Type B pancreatic cell (in vitro differentiated cells): Measurements from ENCODE around the gene HMGN3. TPM values are rescaled to one million over a fixed set of nuclear protein-coding genes. Genes with fewer than 3 reads are reported as not detected.

Experiments
- DNase-seq: peaks from one replicate; pipeline ENCODE4 v3.0.0; 2021; ENCODE audit warnings: mixed read lengths; ENCODE audit not compliant: unreplicated experiment; ENCODE audit errors: extremely low spot score
- H3K27ac Mint-ChIP-seq: 2 replicates; pipeline ENCODE4 v1.8.0; 2021; ENCODE audit warnings: mild to moderate bottlenecking, mixed read lengths
- H3K27me3 Mint-ChIP-seq: 2 replicates; pipeline ENCODE4 v1.8.0; 2021; ENCODE audit warnings: mixed read lengths
- H3K36me3 Mint-ChIP-seq: 2 replicates; pipeline ENCODE4 v1.8.0; 2021; ENCODE audit warnings: mixed read lengths
- H3K4me1 Mint-ChIP-seq: one replicate; pipeline ENCODE4 v1.8.0; 2021; ENCODE audit warnings: mixed read lengths; ENCODE audit not compliant: unreplicated experiment
- H3K4me3 Mint-ChIP-seq: 2 replicates; pipeline ENCODE4 v1.8.0; 2021; ENCODE audit warnings: mild to moderate bottlenecking, mixed read lengths
- H3K9me3 Mint-ChIP-seq: 2 replicates; pipeline ENCODE4 v1.8.0; 2021; ENCODE audit warnings: mixed read lengths
- CTCF ChIP-seq: fragments of 200-600 bp; sonication (generic); conservative IDR thresholded peaks from 2 replicates; pipeline ENCODE4 v1.5.0; 2021; ENCODE audit warnings: antibody characterized with exemption, mild to moderate bottlenecking
- total RNA-seq: library from RNA; stranded (reverse); gene quantifications from 2 replicates; pipeline ENCODE4 v1.2.1, GENCODE V29; 2021; ENCODE audit warnings: low replicate concordance

Gene HMGN3
- total RNA-seq, 1 donor from 2014 or later: 163 TPM

DNA sequence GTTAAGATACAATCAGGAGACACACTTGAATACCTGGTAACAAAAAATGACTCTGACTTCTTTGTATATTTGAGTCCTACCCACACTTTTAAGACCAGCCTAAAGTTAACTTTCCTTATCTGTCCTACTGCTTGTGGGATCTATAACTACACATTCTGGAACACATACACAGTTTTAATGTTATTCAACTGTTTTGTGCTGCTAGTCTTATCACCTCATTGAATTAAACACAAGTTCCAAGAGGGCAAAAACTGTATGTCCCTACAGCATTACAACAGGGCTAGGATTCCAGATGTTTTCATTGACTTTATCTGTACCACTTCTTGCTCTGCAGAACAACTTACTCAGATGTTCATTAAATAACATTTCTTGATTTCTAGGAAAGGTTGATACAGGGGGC, 2.8 kb downstream of the HMGN3 start:
- Mint-ChIP-seq H3K9me3 (peaks cover 5% of the 10 kb centered on the region), H3K27me3 (no peaks in the 10 kb centered on the region), H3K4me1 (peaks cover 9% of the 10 kb centered on the region), H3K36me3 (peaks cover 34% of the 10 kb centered on the region), H3K27ac (peak overlapping the region; percentile 76), H3K4me3 (peak overlapping the region; percentile 97)
- no peak for DNase-seq
- no peak for TF ChIP-seq CTCF

GRCh38 chr6:79231101-79231500, 3.4 kb downstream of the HMGN3 start:
- no peak for TF ChIP-seq CTCF
- Mint-ChIP-seq H3K4me3 (peak overlapping the region; percentile 35), H3K9me3 (peaks cover 5% of the 10 kb centered on the region), H3K4me1 (peaks cover 10% of the 10 kb centered on the region), H3K36me3 (peaks cover 34% of the 10 kb centered on the region), H3K27me3 (no peaks in the 10 kb centered on the region), H3K27ac (peak overlapping the region; percentile 16)
- no peak for DNase-seq

GRCh38 chr6:79230149-79230548, 4.3 kb downstream of the HMGN3 start:
- Mint-ChIP-seq H3K27me3 (no peaks in the 10 kb centered on the region), H3K9me3 (no peaks in the 10 kb centered on the region), H3K27ac (no peak overlapping the region), H3K4me1 (peaks cover 10% of the 10 kb centered on the region), H3K4me3 (peak overlapping the region; percentile 17), H3K36me3 (peaks cover 30% of the 10 kb centered on the region)
- TF ChIP-seq CTCF: no peak
- DNase-seq: no peak

DNA sequence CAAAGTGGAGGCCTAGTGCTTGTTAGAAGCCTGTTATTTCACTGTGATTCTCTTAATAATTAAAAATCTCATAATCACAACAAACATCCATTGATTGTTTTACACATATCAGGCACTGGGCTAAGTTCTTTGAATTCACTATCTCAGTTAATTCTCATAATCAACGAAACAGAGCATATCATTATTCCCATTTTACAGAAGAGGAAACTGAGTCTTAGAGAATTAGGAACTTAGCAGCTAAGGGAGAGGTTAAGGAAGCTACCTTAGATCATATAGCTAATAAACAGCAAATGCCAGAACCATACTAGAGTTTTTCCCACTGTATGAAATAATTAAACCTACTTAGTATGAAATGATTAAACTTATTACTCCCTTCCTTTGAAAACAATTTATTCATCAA, 7.0 kb downstream of the HMGN3 start:
- Mint-ChIP-seq H3K9me3 (no peaks in the 10 kb centered on the region), H3K27ac (no peak overlapping the region), H3K4me1 (peaks cover 10% of the 10 kb centered on the region), H3K36me3 (peaks cover 43% of the 10 kb centered on the region), H3K4me3 (no peak overlapping the region), H3K27me3 (no peaks in the 10 kb centered on the region)
- no peak for DNase-seq
- no peak for TF ChIP-seq CTCF

DNA sequence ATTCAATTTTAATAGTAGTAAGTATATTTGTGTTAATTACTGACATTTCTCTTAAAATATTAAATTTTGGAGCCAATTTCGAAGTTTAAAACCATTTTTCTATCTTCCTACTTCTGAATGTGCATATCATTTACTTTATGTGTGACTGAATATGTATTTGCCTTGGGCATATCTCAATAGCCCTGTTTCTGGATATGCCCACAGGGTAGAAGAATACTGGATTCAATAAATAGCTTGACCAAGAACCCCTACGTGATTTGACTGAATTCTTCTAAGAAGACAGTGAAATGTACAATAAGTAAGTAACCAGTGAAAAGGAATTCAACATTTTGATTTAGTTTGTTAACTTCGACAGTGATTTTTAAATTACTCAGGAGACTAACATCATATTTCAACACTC, 7.8 kb downstream of the HMGN3 start:
- Mint-ChIP-seq H3K27ac (no peak overlapping the region), H3K4me1 (peaks cover 5% of the 10 kb centered on the region), H3K4me3 (peak overlapping the region; percentile 21), H3K27me3 (no peaks in the 10 kb centered on the region), H3K36me3 (peaks cover 46% of the 10 kb centered on the region), H3K9me3 (no peaks in the 10 kb centered on the region)
- DNase-seq: no peak
- no peak for TF ChIP-seq CTCF
